Liver (tissue), 9 donors: Measurements from ENCODE around the gene C5. TPM values are rescaled to one million over a fixed set of nuclear protein-coding genes. Genes with fewer than 3 reads are reported as not detected.

Experiments used
- DNase-seq: peaks from one replicate; pipeline ENCODE4 v3.0.0-alpha.2; 2017; ENCODE audit warnings: low spot score
- H3K27ac ChIP-seq, 2 donors: one replicate each; pipeline ENCODE4 v1.7.0; 2013; ENCODE audit warnings: inconsistent platforms in 2 of 2, low read length in 2 of 2, control low read depth in 1 of 2, low read depth in 1 of 2, mild to moderate bottlenecking in 1 of 2
- H3K27me3 ChIP-seq, 4 donors: one replicate each; pipeline versions ENCODE4 v1.6.1 to v1.7.0; 2013; ENCODE audit warnings: low read length in 3 of 4, inconsistent platforms in 1 of 4, mild to moderate bottlenecking in 1 of 4, moderate library complexity in 1 of 4; ENCODE audit not compliant: control insufficient read depth in 4 of 4, insufficient read depth in 4 of 4
- H3K36me3 ChIP-seq, 4 donors: one replicate each; pipeline versions ENCODE4 v1.6.1 to v1.7.0; 2013; ENCODE audit warnings: low read length in 3 of 4, mild to moderate bottlenecking in 3 of 4, low read depth in 1 of 4, moderate library complexity in 1 of 4; ENCODE audit not compliant: control insufficient read depth in 4 of 4, insufficient read depth in 3 of 4
- H3K4me1 ChIP-seq, 4 donors: one replicate each; pipeline versions ENCODE4 v1.6.1 to v1.7.0; 2013; ENCODE audit warnings: low read length in 3 of 4, mild to moderate bottlenecking in 3 of 4, moderate library complexity in 1 of 4; ENCODE audit not compliant: control insufficient read depth in 4 of 4, insufficient read depth in 4 of 4
- H3K4me3 ChIP-seq, 3 donors: one replicate each; pipeline versions ENCODE4 v1.6.1 to v1.7.0; 2013; ENCODE audit warnings: low read length in 3 of 3, control low read depth in 1 of 3, low read depth in 1 of 3, mild to moderate bottlenecking in 1 of 3
- H3K9ac ChIP-seq, 2 donors: one replicate each; pipeline ENCODE4 v1.7.0; 2013; ENCODE audit warnings: low read length in 2 of 2, mild to moderate bottlenecking in 2 of 2, moderate library complexity in 2 of 2, control low read depth in 1 of 2, low read depth in 1 of 2
- H3K9me3 ChIP-seq, 4 donors: one replicate each; pipeline versions ENCODE4 v1.6.1 to v1.7.0; 2013; ENCODE audit warnings: low read length in 3 of 4; ENCODE audit not compliant: control insufficient read depth in 4 of 4
- FOXA2 ChIP-seq: IDR thresholded peaks from 2 replicates; pipeline ENCODE4 v1.6.1; 2016; ENCODE audit warnings: antibody characterized with exemption
- GABPA ChIP-seq, 2 donors: IDR thresholded peaks in 1 of 2; conservative IDR thresholded peaks in 1 of 2; 2 replicates each; pipeline ENCODE4 v1.6.1; 2016; ENCODE audit warnings: antibody characterized with exemption in 2 of 2, mild to moderate bottlenecking in 1 of 2, moderate library complexity in 1 of 2
- RAD21 ChIP-seq, 2 donors: IDR thresholded peaks; 2 replicates each; pipeline ENCODE4 v1.6.1; 2016; ENCODE audit warnings: antibody characterized with exemption in 2 of 2, mild to moderate bottlenecking in 2 of 2
- RXRA ChIP-seq, 2 donors: IDR thresholded peaks; 2 replicates each; pipeline ENCODE4 v1.6.1; 2017 to 2018; ENCODE audit warnings: antibody characterized with exemption in 2 of 2, mild to moderate bottlenecking in 1 of 2
- SP1 ChIP-seq: IDR thresholded peaks from 2 replicates; pipeline ENCODE4 v1.6.1; 2018; ENCODE audit warnings: antibody characterized with exemption, mild to moderate bottlenecking
- WGBS: extraction: QIAGEN DNeasy Blood & Tissue Kit; methylation state at CpG from one replicate; pipeline ENCODE4 v1.1.7; 2013; 5-methylcytosine and 5-hydroxymethylcytosine counted together
- polyA plus RNA-seq, 2 donors: library from polyadenylated mRNA; stranded (reverse) in 1 of 2; unstranded in 1 of 2; fragments of 200-250 nt in 1 of 2; fragments of >200 nt in 1 of 2; fragmentation: Nextera tagmentation in 1 of 2; extraction: Ambion mirVana in 1 of 2; gene quantifications; one replicate each; pipeline versions ENCODE4 v1.2.1 to v1.2.3, GENCODE V29; 2013 to 2015
- total RNA-seq, 2 donors: library from RNA; depleted of rRNA; stranded (reverse); fragments of >200 nt; gene quantifications; one replicate each; pipeline ENCODE4 v1.2.3, GENCODE V29; 2014
- TF ChIP-seq, protein P1 (sequence below): IDR thresholded peaks from 2 replicates; pipeline ENCODE4 v1.6.1; 2016; ENCODE audit warnings: antibody characterized with exemption
- TF ChIP-seq, protein P2 (sequence below): IDR thresholded peaks from 2 replicates; pipeline ENCODE4 v1.6.1; 2016; ENCODE audit warnings: antibody characterized with exemption, mild to moderate bottlenecking
- TF ChIP-seq, protein P3 (sequence below): fragments of 150-350 bp; IDR thresholded peaks from 2 replicates; pipeline ENCODE4 v1.5.1; 2017; ENCODE audit warnings: improper control_type of control experiment, low read depth, low read length; ENCODE audit not compliant: missing input control
- donor health status: healthy.
- donor health status: healthy.
- donor health status: healthy.
- donor health status: healthy.
- donor health status: healthy.

Gene C5
- total and polyA plus RNA-seq, 4 donors, result 127 to 485 (median 361) TPM

DNA sequence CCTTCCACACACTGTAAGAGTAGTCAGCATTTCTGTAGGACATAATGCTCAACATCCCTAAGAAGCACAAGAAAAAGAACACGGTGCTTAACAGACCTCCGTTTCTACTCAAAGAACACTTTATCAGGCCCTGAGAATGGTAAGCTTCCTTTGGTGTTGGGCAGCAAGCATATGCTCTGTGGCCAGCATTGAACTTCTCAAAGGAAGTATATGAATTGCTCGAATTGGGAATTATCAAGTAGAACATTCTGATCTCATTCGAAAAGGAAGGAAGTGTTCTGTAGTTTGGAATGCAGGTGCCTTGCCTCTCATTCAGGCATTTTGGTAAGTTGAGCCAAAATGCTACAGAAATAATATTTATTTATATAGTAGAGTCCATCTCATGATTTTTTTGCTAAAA is 61.0 kb downstream of the C5 start:
- Histone ChIP-seq H3K27me3 (no peaks in the 10 kb centered on the region), H3K4me3 (no peak overlapping the region), H3K27ac (no peak overlapping the region), H3K9me3 (no peaks in the 10 kb centered on the region), H3K36me3 (peaks cover 6 to 58% (median 47%) of the 10 kb centered on the region in 4 donors), H3K4me1 (peaks cover 0 to 27% (median 26%) of the 10 kb centered on the region in 4 donors), H3K9ac (no peak overlapping the region)
- 85% methylated on average over 4 of the region's 4 CpGs for WGBS
- DNase-seq, result no peak
- TF ChIP-seq, protein P1, sequence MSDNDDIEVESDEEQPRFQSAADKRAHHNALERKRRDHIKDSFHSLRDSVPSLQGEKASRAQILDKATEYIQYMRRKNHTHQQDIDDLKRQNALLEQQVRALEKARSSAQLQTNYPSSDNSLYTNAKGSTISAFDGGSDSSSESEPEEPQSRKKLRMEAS, result no peak
- TF ChIP-seq, protein P2, sequence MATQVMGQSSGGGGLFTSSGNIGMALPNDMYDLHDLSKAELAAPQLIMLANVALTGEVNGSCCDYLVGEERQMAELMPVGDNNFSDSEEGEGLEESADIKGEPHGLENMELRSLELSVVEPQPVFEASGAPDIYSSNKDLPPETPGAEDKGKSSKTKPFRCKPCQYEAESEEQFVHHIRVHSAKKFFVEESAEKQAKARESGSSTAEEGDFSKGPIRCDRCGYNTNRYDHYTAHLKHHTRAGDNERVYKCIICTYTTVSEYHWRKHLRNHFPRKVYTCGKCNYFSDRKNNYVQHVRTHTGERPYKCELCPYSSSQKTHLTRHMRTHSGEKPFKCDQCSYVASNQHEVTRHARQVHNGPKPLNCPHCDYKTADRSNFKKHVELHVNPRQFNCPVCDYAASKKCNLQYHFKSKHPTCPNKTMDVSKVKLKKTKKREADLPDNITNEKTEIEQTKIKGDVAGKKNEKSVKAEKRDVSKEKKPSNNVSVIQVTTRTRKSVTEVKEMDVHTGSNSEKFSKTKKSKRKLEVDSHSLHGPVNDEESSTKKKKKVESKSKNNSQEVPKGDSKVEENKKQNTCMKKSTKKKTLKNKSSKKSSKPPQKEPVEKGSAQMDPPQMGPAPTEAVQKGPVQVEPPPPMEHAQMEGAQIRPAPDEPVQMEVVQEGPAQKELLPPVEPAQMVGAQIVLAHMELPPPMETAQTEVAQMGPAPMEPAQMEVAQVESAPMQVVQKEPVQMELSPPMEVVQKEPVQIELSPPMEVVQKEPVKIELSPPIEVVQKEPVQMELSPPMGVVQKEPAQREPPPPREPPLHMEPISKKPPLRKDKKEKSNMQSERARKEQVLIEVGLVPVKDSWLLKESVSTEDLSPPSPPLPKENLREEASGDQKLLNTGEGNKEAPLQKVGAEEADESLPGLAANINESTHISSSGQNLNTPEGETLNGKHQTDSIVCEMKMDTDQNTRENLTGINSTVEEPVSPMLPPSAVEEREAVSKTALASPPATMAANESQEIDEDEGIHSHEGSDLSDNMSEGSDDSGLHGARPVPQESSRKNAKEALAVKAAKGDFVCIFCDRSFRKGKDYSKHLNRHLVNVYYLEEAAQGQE, result no peak
- no peak for TF ChIP-seq GABPA (IDR thresholded peaks at IDR 0.05 in 1 of 2, conservative IDR thresholded peaks at IDR 0.05 in 1 of 2)
- no peak for TF ChIP-seq FOXA2

DNA sequence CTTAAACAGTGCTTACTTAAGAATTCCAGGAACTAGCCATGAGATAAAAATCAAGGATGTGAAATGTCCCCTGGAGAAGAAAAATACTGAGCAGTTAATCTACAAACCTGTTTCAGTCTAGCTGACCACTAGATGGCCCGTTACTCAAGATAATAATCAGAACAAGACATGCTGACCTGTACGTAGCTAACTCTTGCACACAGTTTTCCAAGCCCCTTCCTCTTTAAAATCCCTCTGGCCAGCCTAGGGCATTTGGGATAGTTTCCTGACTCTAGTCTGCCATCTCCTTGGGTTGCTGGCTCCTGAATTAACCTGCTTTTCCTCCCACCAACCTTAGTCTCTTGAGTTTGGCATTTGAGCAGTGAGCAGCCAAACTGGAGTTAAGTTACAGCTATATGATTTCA is 64.3 kb downstream of the C5 start:
- WGBS, result 16% methylated on average over 2 of the region's 2 CpGs
- Histone ChIP-seq H3K36me3 (peaks cover 5 to 48% (median 36%) of the 10 kb centered on the region in 4 donors), H3K27ac (no peak overlapping the region), H3K9me3 (no peaks in the 10 kb centered on the region), H3K4me1 (peaks cover 6 to 48% (median 45%) of the 10 kb centered on the region in 4 donors), H3K4me3 (no peak overlapping the region), H3K9ac (no peak overlapping the region), H3K27me3 (no peaks in the 10 kb centered on the region)
- TF ChIP-seq, protein P3, sequence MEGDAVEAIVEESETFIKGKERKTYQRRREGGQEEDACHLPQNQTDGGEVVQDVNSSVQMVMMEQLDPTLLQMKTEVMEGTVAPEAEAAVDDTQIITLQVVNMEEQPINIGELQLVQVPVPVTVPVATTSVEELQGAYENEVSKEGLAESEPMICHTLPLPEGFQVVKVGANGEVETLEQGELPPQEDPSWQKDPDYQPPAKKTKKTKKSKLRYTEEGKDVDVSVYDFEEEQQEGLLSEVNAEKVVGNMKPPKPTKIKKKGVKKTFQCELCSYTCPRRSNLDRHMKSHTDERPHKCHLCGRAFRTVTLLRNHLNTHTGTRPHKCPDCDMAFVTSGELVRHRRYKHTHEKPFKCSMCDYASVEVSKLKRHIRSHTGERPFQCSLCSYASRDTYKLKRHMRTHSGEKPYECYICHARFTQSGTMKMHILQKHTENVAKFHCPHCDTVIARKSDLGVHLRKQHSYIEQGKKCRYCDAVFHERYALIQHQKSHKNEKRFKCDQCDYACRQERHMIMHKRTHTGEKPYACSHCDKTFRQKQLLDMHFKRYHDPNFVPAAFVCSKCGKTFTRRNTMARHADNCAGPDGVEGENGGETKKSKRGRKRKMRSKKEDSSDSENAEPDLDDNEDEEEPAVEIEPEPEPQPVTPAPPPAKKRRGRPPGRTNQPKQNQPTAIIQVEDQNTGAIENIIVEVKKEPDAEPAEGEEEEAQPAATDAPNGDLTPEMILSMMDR, result peak; percentile 35
- TF ChIP-seq, protein P2, result no peak
- TF ChIP-seq SP1, result no peak
- TF ChIP-seq RAD21 (IDR thresholded peaks at IDR 0.05), result peak; percentile 59 to 66
- no peak for TF ChIP-seq RXRA (IDR thresholded peaks at IDR 0.05)
- no peak for DNase-seq
